ENCODE results near the gene UQCRC2.

GRCh38 chr16:22023505-22023904 lies 70.3 kb downstream of the UQCRC2 start:
- TF ChIP-seq CTCF (IDR thresholded peaks at IDR 0.05 in 2 of 3, conservative IDR thresholded peaks at IDR 0.05 in 1 of 3; ENCODE audit: borderline replicate concordance in 1 of 3, insufficient read depth in 1 of 3, low read depth in 2 of 3, low read length in 2 of 3) (no peak), EZH2phosphoT487 (IDR thresholded peaks at IDR 0.05; ENCODE audit: borderline replicate concordance) (no peak), POLR2A (IDR thresholded peaks at IDR 0.05; ENCODE audit: borderline replicate concordance, extremely low read depth, insufficient read depth, insufficient read length) (no peak), MAX (IDR thresholded peaks at IDR 0.05) (no peak)
